Measurements from ENCODE around the gene C12orf76.

C12orf76 gene

GRCh38 chr12:109999983-110000505 lies 48.3 kb downstream of the C12orf76 start:
- no peaks in the 10 kb centered on the region for H3K9me3 ChIP-seq (ENCODE audit: control insufficient read depth, insufficient read depth, low read length)
- peak overlapping the region; percentile 84; the same call in 1 of the 2 replicates for H3K9ac ChIP-seq (ENCODE audit: low read depth, low read length)
- H3K4me1 ChIP-seq (ENCODE audit: insufficient read depth, low read length) = no peaks in the 10 kb centered on the region
- H3K36me3 ChIP-seq (ENCODE audit: insufficient read depth, low read length) = no peaks in the 10 kb centered on the region

- Histone ChIP-seq H3K36me3 (ENCODE audit: insufficient read depth, low read length) (no peaks in the 10 kb centered on the region), H3K9ac (ENCODE audit: low read depth, low read length) (peak overlapping the region; percentile 84; the same call in 1 of the 2 replicates), H3K4me1 (ENCODE audit: insufficient read depth, low read length) (no peaks in the 10 kb centered on the region), H3K9me3 (ENCODE audit: control insufficient read depth, insufficient read depth, low read length) (no peaks in the 10 kb centered on the region)
These were observed 48.7 kb downstream of the C12orf76 start for GRCh38 chr12:109999649-109999971.

GRCh38 chr12:109998904-109999648 lies 49.2 kb downstream of the C12orf76 start, which contains the start of gene ANKRD13A:
TSS of gene ANKRD13A (plus strand) at chr12:109999430. CDS start at chr12:109999689, 259 bp downstream.
- Histone ChIP-seq H3K36me3 (ENCODE audit: insufficient read depth, low read length) (no peaks in the 10 kb centered on the region), H3K4me1 (ENCODE audit: insufficient read depth, low read length) (0 out of 2 replicates have a peak, but pooled peaks cover 3% of the 10 kb centered on the region), H3K9me3 (ENCODE audit: control insufficient read depth, insufficient read depth, low read length) (no peaks in the 10 kb centered on the region), H3K9ac (ENCODE audit: low read depth, low read length) (peak within 1 kb of the TSS; percentile 84)

GRCh38 chr12:109998241-109998903 lies 50.0 kb downstream of the C12orf76 start:
- Histone ChIP-seq H3K9ac (ENCODE audit: low read depth, low read length) (peak overlapping the region; percentile 84), H3K4me1 (ENCODE audit: insufficient read depth, low read length) (0 out of 2 replicates have a peak, but pooled peaks cover 3% of the 10 kb centered on the region), H3K36me3 (ENCODE audit: insufficient read depth, low read length) (no peaks in the 10 kb centered on the region), H3K9me3 (ENCODE audit: control insufficient read depth, insufficient read depth, low read length) (no peaks in the 10 kb centered on the region)

GRCh38 chr12:109997393-109997792 lies 50.9 kb downstream of the C12orf76 start:
- no peaks in the 10 kb centered on the region for H3K9me3 ChIP-seq (ENCODE audit: control insufficient read depth, insufficient read depth, low read length)
- H3K4me1 ChIP-seq (ENCODE audit: insufficient read depth, low read length) = 0 out of 2 replicates have a peak, but pooled peaks cover 3% of the 10 kb centered on the region
- H3K9ac ChIP-seq (ENCODE audit: low read depth, low read length) = no peak overlapping the region
- H3K36me3 ChIP-seq (ENCODE audit: insufficient read depth, low read length) = no peaks in the 10 kb centered on the region

- 0 out of 2 replicates have a peak, but pooled peaks cover 3% of the 10 kb centered on the region for H3K4me1 ChIP-seq (ENCODE audit: insufficient read depth, low read length)
- H3K36me3 ChIP-seq (ENCODE audit: insufficient read depth, low read length) = no peaks in the 10 kb centered on the region
- H3K9ac ChIP-seq (ENCODE audit: low read depth, low read length) = peak overlapping the region; percentile 93; the same call in 1 of the 2 replicates
- H3K9me3 ChIP-seq (ENCODE audit: control insufficient read depth, insufficient read depth, low read length) = no peaks in the 10 kb centered on the region
These were observed 51.9 kb downstream of the C12orf76 start for GRCh38 chr12:109996483-109996853.

GRCh38 chr12:109995686-109996482 lies 52.4 kb downstream of the C12orf76 start, which contains the start of gene GIT2:
TSS of gene GIT2 (minus strand) at chr12:109996368. CDS start at chr12:109996224, 144 bp downstream.
- H3K36me3 ChIP-seq (ENCODE audit: insufficient read depth, low read length) = no peaks in the 10 kb centered on the region
- H3K9me3 ChIP-seq (ENCODE audit: control insufficient read depth, insufficient read depth, low read length) = no peaks in the 10 kb centered on the region
- 0 out of 2 replicates have a peak, but pooled peaks cover 3% of the 10 kb centered on the region for H3K4me1 ChIP-seq (ENCODE audit: insufficient read depth, low read length)
- peak within 1 kb of the TSS; percentile 93 for H3K9ac ChIP-seq (ENCODE audit: low read depth, low read length)

GRCh38 chr12:109995361-109995685 lies 53.0 kb downstream of the C12orf76 start:
- H3K9ac ChIP-seq (ENCODE audit: low read depth, low read length) = peak overlapping the region; percentile 93
- 0 out of 2 replicates have a peak, but pooled peaks cover 3% of the 10 kb centered on the region for H3K4me1 ChIP-seq (ENCODE audit: insufficient read depth, low read length)
- no peaks in the 10 kb centered on the region for H3K9me3 ChIP-seq (ENCODE audit: control insufficient read depth, insufficient read depth, low read length)
- H3K36me3 ChIP-seq (ENCODE audit: insufficient read depth, low read length) = no peaks in the 10 kb centered on the region

GRCh38 chr12:109994401-109995175 lies 53.7 kb downstream of the C12orf76 start:
- Histone ChIP-seq H3K9me3 (ENCODE audit: control insufficient read depth, insufficient read depth, low read length) (no peaks in the 10 kb centered on the region), H3K9ac (ENCODE audit: low read depth, low read length) (no peak overlapping the region; the same call in 1 of the 2 replicates), H3K4me1 (ENCODE audit: insufficient read depth, low read length) (peaks cover 3% of the 10 kb centered on the region; the same call in 1 of the 2 replicates), H3K36me3 (ENCODE audit: insufficient read depth, low read length) (no peaks in the 10 kb centered on the region)

GRCh38 chr12:109993091-109993490 lies 55.2 kb downstream of the C12orf76 start:
- H3K36me3 ChIP-seq (ENCODE audit: insufficient read depth, low read length) = no peaks in the 10 kb centered on the region
- H3K9me3 ChIP-seq (ENCODE audit: control insufficient read depth, insufficient read depth, low read length) = no peaks in the 10 kb centered on the region
- H3K9ac ChIP-seq (ENCODE audit: low read depth, low read length) = no peak overlapping the region
- H3K4me1 ChIP-seq (ENCODE audit: insufficient read depth, low read length) = peaks cover 3% of the 10 kb centered on the region; the same call in 1 of the 2 replicates

- Histone ChIP-seq H3K9me3 (ENCODE audit: control insufficient read depth, insufficient read depth, low read length) (no peaks in the 10 kb centered on the region), H3K36me3 (ENCODE audit: insufficient read depth, low read length) (no peaks in the 10 kb centered on the region), H3K4me1 (ENCODE audit: insufficient read depth, low read length) (peaks cover 3% of the 10 kb centered on the region; the same call in 1 of the 2 replicates), H3K9ac (ENCODE audit: low read depth, low read length) (no peak overlapping the region)
These were observed 56.7 kb downstream of the C12orf76 start for GRCh38 chr12:109991586-109991985.

Data from ES-I3 (cell line).